ENCODE measurements around the gene KLC3. TPM values are rescaled to one million over a fixed set of nuclear protein-coding genes. Genes with fewer than 3 reads are reported as not detected.

The KLC3 gene
- total RNA-seq, 1 experiment from 2014 or later = 22.8 TPM

DNA sequence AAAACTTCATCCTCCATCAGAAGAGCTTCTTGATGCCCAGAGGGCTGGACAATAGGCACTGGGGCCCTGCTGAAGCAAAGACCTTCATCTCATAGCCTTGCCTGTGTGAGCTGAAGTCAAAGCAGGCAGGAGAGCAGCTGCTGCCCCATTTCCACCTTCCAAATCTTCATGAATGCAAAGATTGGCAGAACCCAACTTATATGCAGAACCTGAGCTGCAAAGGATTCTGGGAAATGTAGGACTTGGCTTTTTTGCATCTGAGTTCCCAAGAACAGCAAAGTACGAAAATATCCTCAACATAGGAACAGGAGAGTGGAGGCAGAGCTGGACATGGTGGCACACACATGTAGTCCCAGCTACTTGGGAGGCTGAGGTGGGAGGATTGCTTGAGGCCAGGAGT is 48.7 kb upstream of the KLC3 start (continued):
- TF ChIP-seq, protein P1, sequence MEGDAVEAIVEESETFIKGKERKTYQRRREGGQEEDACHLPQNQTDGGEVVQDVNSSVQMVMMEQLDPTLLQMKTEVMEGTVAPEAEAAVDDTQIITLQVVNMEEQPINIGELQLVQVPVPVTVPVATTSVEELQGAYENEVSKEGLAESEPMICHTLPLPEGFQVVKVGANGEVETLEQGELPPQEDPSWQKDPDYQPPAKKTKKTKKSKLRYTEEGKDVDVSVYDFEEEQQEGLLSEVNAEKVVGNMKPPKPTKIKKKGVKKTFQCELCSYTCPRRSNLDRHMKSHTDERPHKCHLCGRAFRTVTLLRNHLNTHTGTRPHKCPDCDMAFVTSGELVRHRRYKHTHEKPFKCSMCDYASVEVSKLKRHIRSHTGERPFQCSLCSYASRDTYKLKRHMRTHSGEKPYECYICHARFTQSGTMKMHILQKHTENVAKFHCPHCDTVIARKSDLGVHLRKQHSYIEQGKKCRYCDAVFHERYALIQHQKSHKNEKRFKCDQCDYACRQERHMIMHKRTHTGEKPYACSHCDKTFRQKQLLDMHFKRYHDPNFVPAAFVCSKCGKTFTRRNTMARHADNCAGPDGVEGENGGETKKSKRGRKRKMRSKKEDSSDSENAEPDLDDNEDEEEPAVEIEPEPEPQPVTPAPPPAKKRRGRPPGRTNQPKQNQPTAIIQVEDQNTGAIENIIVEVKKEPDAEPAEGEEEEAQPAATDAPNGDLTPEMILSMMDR (IDR thresholded peaks at IDR 0.05 in 2 of 3, conservative IDR thresholded peaks at IDR 0.05 in 1 of 3; ENCODE audit: borderline replicate concordance in 1 of 3, insufficient read depth in 1 of 3, low read depth in 2 of 3, low read length in 2 of 3) = no peak
- TF ChIP-seq, protein P2, sequence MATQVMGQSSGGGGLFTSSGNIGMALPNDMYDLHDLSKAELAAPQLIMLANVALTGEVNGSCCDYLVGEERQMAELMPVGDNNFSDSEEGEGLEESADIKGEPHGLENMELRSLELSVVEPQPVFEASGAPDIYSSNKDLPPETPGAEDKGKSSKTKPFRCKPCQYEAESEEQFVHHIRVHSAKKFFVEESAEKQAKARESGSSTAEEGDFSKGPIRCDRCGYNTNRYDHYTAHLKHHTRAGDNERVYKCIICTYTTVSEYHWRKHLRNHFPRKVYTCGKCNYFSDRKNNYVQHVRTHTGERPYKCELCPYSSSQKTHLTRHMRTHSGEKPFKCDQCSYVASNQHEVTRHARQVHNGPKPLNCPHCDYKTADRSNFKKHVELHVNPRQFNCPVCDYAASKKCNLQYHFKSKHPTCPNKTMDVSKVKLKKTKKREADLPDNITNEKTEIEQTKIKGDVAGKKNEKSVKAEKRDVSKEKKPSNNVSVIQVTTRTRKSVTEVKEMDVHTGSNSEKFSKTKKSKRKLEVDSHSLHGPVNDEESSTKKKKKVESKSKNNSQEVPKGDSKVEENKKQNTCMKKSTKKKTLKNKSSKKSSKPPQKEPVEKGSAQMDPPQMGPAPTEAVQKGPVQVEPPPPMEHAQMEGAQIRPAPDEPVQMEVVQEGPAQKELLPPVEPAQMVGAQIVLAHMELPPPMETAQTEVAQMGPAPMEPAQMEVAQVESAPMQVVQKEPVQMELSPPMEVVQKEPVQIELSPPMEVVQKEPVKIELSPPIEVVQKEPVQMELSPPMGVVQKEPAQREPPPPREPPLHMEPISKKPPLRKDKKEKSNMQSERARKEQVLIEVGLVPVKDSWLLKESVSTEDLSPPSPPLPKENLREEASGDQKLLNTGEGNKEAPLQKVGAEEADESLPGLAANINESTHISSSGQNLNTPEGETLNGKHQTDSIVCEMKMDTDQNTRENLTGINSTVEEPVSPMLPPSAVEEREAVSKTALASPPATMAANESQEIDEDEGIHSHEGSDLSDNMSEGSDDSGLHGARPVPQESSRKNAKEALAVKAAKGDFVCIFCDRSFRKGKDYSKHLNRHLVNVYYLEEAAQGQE (IDR thresholded peaks at IDR 0.05; ENCODE audit: low read depth) = no peak
- TF ChIP-seq ZFX (IDR thresholded peaks at IDR 0.05) = no peak
- TF ChIP-seq, protein P3, sequence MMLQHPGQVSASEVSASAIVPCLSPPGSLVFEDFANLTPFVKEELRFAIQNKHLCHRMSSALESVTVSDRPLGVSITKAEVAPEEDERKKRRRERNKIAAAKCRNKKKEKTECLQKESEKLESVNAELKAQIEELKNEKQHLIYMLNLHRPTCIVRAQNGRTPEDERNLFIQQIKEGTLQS (IDR thresholded peaks at IDR 0.05) = no peak
- TF ChIP-seq CBX3 (IDR thresholded peaks at IDR 0.05; ENCODE audit: low read depth) = no peak
- TF ChIP-seq SRF (IDR thresholded peaks at IDR 0.05; ENCODE audit: low read depth) = no peak
- no peak for TF ChIP-seq POLR2AphosphoS5 (IDR thresholded peaks at IDR 0.05; ENCODE audit: low read depth, low read length)

DNA sequence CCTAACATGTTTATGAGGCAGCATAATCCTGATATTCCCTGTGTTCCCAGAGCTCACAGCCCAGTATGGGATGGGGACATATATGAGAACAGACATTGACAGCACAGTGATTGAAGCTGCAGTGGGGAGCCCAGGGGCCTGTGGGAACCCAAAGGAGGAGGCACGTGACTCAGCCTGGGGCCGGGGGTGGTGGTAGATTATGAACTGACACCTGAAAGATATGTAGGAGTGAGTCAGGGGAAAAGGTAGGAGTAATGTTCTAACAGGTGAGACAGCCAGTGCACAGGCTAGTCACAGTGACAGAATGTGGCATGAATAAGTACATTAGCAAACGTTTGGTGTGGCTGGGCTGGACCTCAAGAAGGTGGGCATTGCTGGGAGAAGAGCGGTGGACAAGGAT is 46.9 kb upstream of the KLC3 start:
- Histone ChIP-seq H3K4me2 (ENCODE audit: low read length) (peak overlapping the region; percentile 23), H3K36me3 (ENCODE audit: control insufficient read depth in 1 of 2, insufficient read depth in 2 of 2, low read length in 2 of 2) (peaks cover 4% of the 10 kb centered on the region in 2 experiments; a peak in 1 of 4 replicates), H3K27me3 (ENCODE audit: insufficient read depth, low read length) (no peaks in the 10 kb centered on the region), H2AFZ (ENCODE audit: low read depth, low read length, poor library complexity, severe bottlenecking) (no peak overlapping the region), H3K9ac (ENCODE audit: low read length) (no peak overlapping the region), H3K9me3 (ENCODE audit: control insufficient read depth in 1 of 2, insufficient read depth in 1 of 2, low read depth in 1 of 2, low read length in 2 of 2) (no peaks in the 10 kb centered on the region), H3K4me3 (replicated peaks in 1 of 2; ENCODE audit: low read depth in 1 of 2, low read length in 2 of 2) (no peak overlapping the region), H3K4me1 (ENCODE audit: control insufficient read depth in 1 of 2, insufficient read depth in 2 of 2, low read length in 2 of 2) (peaks cover 3 to 24% of the 10 kb centered on the region in 2 experiments; a peak in 3 of 4 replicates), H3K27ac (ENCODE audit: low read depth, low read length) (no peak overlapping the region), H4K20me1 (ENCODE audit: insufficient read depth) (no peaks in the 10 kb centered on the region), H3K9me2 (ENCODE audit: insufficient read depth) (no peaks in the 10 kb centered on the region), H3K79me2 (ENCODE audit: insufficient read depth, low read length) (no peaks in the 10 kb centered on the region)
- ChIA-PET RAD21 (ENCODE audit: low non-redundant PET in 1 of 2, low total read pairs in 2 of 2, uncharacterized antibody in 2 of 2, unreplicated experiment in 2 of 2) (no interaction called here), CTCF (no interaction called here), POLR2A (no interaction called here)
- BruUV-seq (replicated peaks) = no TSS peak
- no peak for DNase-seq (ENCODE audit: low read depth, low spot score)
- peak; percentile 56 for ATAC-seq
- intact Hi-C loops (cut with micrococcal nuclease) = no loop called here
- no peak for TF ChIP-seq EGR1 (IDR thresholded peaks at IDR 0.05; ENCODE audit: low read depth)
- TF ChIP-seq TCF7L2 (IDR thresholded peaks at IDR 0.05; ENCODE audit: borderline replicate concordance, extremely low read depth, insufficient read depth, insufficient read length) = no peak
- TF ChIP-seq JUND (IDR thresholded peaks at IDR 0.05) = no peak
- TF ChIP-seq CEBPB (IDR thresholded peaks at IDR 0.05; ENCODE audit: low read depth) = no peak
- no peak for TF ChIP-seq YY1 (IDR thresholded peaks at IDR 0.05; ENCODE audit: extremely low read depth, insufficient replicate concordance, low read depth, low read length)
- TF ChIP-seq EZH2phosphoT487 (IDR thresholded peaks at IDR 0.05; ENCODE audit: borderline replicate concordance) = no peak
- TF ChIP-seq, protein P2 (IDR thresholded peaks at IDR 0.05; ENCODE audit: low read depth) = no peak
- TF ChIP-seq SIN3A (IDR thresholded peaks at IDR 0.05; ENCODE audit: low read depth) = no peak
- no peak for TF ChIP-seq SP1 (IDR thresholded peaks at IDR 0.05; ENCODE audit: low read depth)
- TF ChIP-seq, protein P4, sequence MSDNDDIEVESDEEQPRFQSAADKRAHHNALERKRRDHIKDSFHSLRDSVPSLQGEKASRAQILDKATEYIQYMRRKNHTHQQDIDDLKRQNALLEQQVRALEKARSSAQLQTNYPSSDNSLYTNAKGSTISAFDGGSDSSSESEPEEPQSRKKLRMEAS (IDR thresholded peaks at IDR 0.05) = no peak
- TF ChIP-seq CBX3 (IDR thresholded peaks at IDR 0.05; ENCODE audit: low read depth) = no peak
- TF ChIP-seq ZFX (IDR thresholded peaks at IDR 0.05) = no peak
- TF ChIP-seq ELF1 (IDR thresholded peaks at IDR 0.05; ENCODE audit: borderline replicate concordance, low read depth) = no peak
- no peak for TF ChIP-seq POLR2AphosphoS5 (IDR thresholded peaks at IDR 0.05; ENCODE audit: low read depth, low read length)

All from HCT116 (cell line).